K562 (cell line): Measurements from ENCODE around the gene MRPL58. TPM values are rescaled to one million over a fixed set of nuclear protein-coding genes. Genes with fewer than 3 reads are reported as not detected.

ENCODE experiments used
- CBX3 ChIP-seq, 2 experiments: IDR thresholded peaks; 1 replicate in 1 of 2; 2 replicates in 1 of 2; pipeline ENCODE4 v1.6.1; 2012; ENCODE audit warnings: inconsistent platforms in 2 of 2, low read length in 2 of 2, borderline replicate concordance in 1 of 2, control low read depth in 1 of 2
- E4F1 ChIP-seq: fragments of 250-450 bp; sonication (Bioruptor Pico); IDR thresholded peaks from 2 replicates; pipeline ENCODE4 v1.5.0; 2021; ENCODE audit warnings: mild to moderate bottlenecking, borderline replicate concordance
- ETS1 ChIP-seq: conservative IDR thresholded peaks from 2 replicates; pipeline ENCODE4 v1.6.1; 2011; ENCODE audit warnings: low read depth, mild to moderate bottlenecking, low read length; ENCODE audit not compliant: control insufficient read depth
- FIP1L1 ChIP-seq: fragments of 200-400 bp; formaldehyde crosslinking; IDR thresholded peaks from 2 replicates; pipeline ENCODE4 v1.6.1; 2018; ENCODE audit warnings: mild to moderate bottlenecking, low read depth, low read length; ENCODE audit not compliant: poor library complexity, severe bottlenecking
- ILF3 ChIP-seq: fragments of 450-650 bp; IDR thresholded peaks from 2 replicates; pipeline ENCODE4 v1.6.1; 2018; ENCODE audit warnings: antibody characterized with exemption, mild to moderate bottlenecking, moderate library complexity, borderline replicate concordance
- KDM1A ChIP-seq, 2 experiments: fragments of 450-650 bp; IDR thresholded peaks; 2 replicates each; pipeline ENCODE4 v1.6.1; 2016; ENCODE audit warnings: mild to moderate bottlenecking in 2 of 2
- MAFG ChIP-seq: fragments of 450-650 bp; conservative IDR thresholded peaks from 2 replicates; pipeline ENCODE4 v1.6.1; 2016; ENCODE audit warnings: missing genetic modification characterization, missing compliant biosample characterization
- MLLT1 ChIP-seq, 2 experiments: fragments of 450-650 bp; IDR thresholded peaks; 2 replicates each; pipeline ENCODE4 v1.6.1; 2016
- NONO ChIP-seq, 2 experiments: fragments of 200-400 bp in 1 of 2; fragments of 450-650 bp in 1 of 2; formaldehyde crosslinking in 1 of 2; IDR thresholded peaks; 2 replicates each; pipeline ENCODE4 v1.6.1; 2017; ENCODE audit warnings: low read depth in 2 of 2, mild to moderate bottlenecking in 2 of 2, moderate library complexity in 2 of 2, low read length in 1 of 2
- POLR2A ChIP-seq: fragments of 450-650 bp; conservative IDR thresholded peaks from 2 replicates; pipeline ENCODE4 v1.6.1; 2016
- PRMT5 ChIP-seq: sonication (generic); formaldehyde crosslinking; IDR thresholded peaks from 2 replicates; pipeline ENCODE4 v1.5.0; 2020; ENCODE audit warnings: missing genetic modification reagents
- TAL1 ChIP-seq: fragments of 450-650 bp; IDR thresholded peaks from 2 replicates; pipeline ENCODE4 v1.6.1; 2016; ENCODE audit warnings: mild to moderate bottlenecking
- ZFP30 ChIP-seq: fragments of 250-450 bp; sonication (Bioruptor Pico); IDR thresholded peaks from 2 replicates; pipeline ENCODE4 v1.8.0; 2022; ENCODE audit warnings: moderate library complexity, mild to moderate bottlenecking, inconsistent platforms, borderline replicate concordance
- ZNF124 ChIP-seq: sonication (generic); formaldehyde crosslinking; IDR thresholded peaks from 2 replicates; pipeline ENCODE4 v1.8.1; 2022; ENCODE audit warnings: missing genetic modification reagents
- polyA plus RNA-seq, 8 experiments: library from polyadenylated mRNA; depleted of rRNA in 4 of 8; stranded (reverse) in 5 of 8; unstranded in 3 of 8; fragments of >200 nt; fragmentation: Nextera tagmentation in 2 of 8; fragmentation: Illumina TruSeq in 1 of 8; extraction: Ambion mirVana in 2 of 8; extraction: Trizol in 1 of 8; gene quantifications; 2 replicates each; pipeline versions ENCODE4 v1.2.1 to v1.2.3, GENCODE V29; 2011 to 2014; ENCODE audit warnings: inconsistent platforms in 1 of 8, missing spikeins in 1 of 8
- total RNA-seq, 7 experiments: library from RNA; depleted of rRNA in 6 of 7; stranded (reverse); fragments of >200 nt in 6 of 7; fragmentation: Illumina TruSeq in 2 of 7; extraction: Trizol in 2 of 7; gene quantifications; 2 replicates each; pipeline versions ENCODE4 v1.2.1 to v1.2.3, GENCODE V29; 2011 to 2021; ENCODE audit warnings: low replicate concordance in 1 of 7
- TF ChIP-seq, protein P1 (sequence below): sonication (generic); formaldehyde crosslinking; IDR thresholded peaks from 2 replicates; pipeline ENCODE4 v1.8.0; 2022; ENCODE audit warnings: mild to moderate bottlenecking, missing genetic modification reagents, borderline replicate concordance
- TF ChIP-seq, protein P2 (sequence below): sonication (generic); formaldehyde crosslinking; IDR thresholded peaks from 2 replicates; pipeline ENCODE4 v1.9.0; 2022; ENCODE audit warnings: mild to moderate bottlenecking, missing genetic modification reagents
- TF ChIP-seq, protein P3 (sequence below): fragments of 450-650 bp; conservative IDR thresholded peaks from 2 replicates; pipeline ENCODE4 v1.6.1; 2016; ENCODE audit warnings: missing genetic modification characterization, low read depth, mild to moderate bottlenecking, control low read depth, missing compliant biosample characterization

Gene MRPL58
- total and polyA plus RNA-seq, 9 of the 15 experiments (the other 6 are each of a cell fraction or from before 2014, with no cell fraction given) = 30.8 to 107 (median 72.4) TPM

DNA sequence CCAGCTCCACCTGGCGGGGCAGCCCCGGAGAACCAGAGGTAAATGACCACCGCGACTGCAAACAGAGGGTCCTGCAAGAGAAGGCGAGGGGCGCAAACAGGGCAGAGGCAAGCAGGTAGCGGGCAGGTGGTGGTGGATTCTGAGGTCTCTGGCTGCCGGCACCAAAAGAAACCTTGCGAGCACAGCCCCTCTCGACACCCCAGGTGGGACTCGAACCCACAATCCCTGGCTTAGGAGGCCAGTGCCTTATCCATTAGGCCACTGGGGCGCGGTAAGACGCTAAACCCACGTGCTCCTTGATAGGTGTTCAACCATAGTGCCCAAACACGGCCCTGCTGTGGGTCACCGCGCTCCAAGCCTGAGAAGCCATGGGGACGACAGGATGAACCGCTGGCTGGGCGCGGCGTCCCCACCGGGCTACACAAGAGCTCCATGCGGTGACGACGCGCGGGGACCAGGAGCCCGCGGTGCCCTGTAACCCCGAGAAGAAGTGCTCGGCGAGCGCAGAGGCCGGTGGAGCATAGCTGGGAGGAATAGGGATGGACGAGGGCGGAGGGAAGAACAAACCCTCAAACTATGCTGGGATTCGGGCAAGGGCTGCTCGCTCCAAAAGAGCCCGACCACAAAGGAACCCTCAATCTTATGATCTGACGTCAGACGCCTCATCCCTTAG lies 21.9 kb downstream of the MRPL58 start (continued):
- TF ChIP-seq E4F1 (CRISPR knock-in tag) (no peak), ZFP30 (CRISPR knock-in tag) (no peak), PRMT5 (CRISPR knock-in tag) (no peak), MLLT1 (IDR thresholded peaks at IDR 0.05) (0 out of 4 replicates have a peak, but pooled peaks of 1 of the 2 experiments have one; percentile 11), POLR2A (peak; percentile 32), TAL1 (peak; percentile 14; the same call in 1 of the 2 replicates), CBX3 (IDR thresholded peaks at IDR 0.05; ENCODE audit: borderline replicate concordance in 1 of 2, low read length in 2 of 2) (peak in 1 of 2 experiments; percentile 55; a peak in 1 of 3 replicates), ETS1 (peak; percentile 69; the same call in 1 of the 2 replicates), KDM1A (IDR thresholded peaks at IDR 0.05) (0 out of 4 replicates have a peak, but pooled peaks of 1 of the 2 experiments have one; percentile 13), MAFG (no peak), FIP1L1 (peak; percentile 50), ZNF124 (no peak), ILF3 (0 out of 2 replicates have a peak, but pooled peaks have one; percentile 69), NONO (IDR thresholded peaks at IDR 0.05; ENCODE audit: low read depth in 2 of 2, low read length in 1 of 2) (peak in 1 of 2 experiments; percentile 14; a peak in 1 of 4 replicates)
- TF ChIP-seq, protein P1, sequence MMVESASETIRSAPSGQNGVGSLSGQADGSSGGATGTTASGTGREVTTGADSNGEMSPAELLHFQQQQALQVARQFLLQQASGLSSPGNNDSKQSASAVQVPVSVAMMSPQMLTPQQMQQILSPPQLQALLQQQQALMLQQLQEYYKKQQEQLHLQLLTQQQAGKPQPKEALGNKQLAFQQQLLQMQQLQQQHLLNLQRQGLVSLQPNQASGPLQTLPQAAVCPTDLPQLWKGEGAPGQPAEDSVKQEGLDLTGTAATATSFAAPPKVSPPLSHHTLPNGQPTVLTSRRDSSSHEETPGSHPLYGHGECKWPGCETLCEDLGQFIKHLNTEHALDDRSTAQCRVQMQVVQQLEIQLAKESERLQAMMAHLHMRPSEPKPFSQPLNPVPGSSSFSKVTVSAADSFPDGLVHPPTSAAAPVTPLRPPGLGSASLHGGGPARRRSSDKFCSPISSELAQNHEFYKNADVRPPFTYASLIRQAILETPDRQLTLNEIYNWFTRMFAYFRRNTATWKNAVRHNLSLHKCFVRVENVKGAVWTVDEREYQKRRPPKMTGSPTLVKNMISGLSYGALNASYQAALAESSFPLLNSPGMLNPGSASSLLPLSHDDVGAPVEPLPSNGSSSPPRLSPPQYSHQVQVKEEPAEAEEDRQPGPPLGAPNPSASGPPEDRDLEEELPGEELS (CRISPR knock-in tag) = peak; percentile 81; the same call in 1 of the 2 replicates
- TF ChIP-seq, protein P2, sequence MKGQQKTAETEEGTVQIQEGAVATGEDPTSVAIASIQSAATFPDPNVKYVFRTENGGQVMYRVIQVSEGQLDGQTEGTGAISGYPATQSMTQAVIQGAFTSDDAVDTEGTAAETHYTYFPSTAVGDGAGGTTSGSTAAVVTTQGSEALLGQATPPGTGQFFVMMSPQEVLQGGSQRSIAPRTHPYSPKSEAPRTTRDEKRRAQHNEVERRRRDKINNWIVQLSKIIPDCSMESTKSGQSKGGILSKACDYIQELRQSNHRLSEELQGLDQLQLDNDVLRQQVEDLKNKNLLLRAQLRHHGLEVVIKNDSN (CRISPR knock-in tag) = peak; percentile 89
- TF ChIP-seq, protein P3, sequence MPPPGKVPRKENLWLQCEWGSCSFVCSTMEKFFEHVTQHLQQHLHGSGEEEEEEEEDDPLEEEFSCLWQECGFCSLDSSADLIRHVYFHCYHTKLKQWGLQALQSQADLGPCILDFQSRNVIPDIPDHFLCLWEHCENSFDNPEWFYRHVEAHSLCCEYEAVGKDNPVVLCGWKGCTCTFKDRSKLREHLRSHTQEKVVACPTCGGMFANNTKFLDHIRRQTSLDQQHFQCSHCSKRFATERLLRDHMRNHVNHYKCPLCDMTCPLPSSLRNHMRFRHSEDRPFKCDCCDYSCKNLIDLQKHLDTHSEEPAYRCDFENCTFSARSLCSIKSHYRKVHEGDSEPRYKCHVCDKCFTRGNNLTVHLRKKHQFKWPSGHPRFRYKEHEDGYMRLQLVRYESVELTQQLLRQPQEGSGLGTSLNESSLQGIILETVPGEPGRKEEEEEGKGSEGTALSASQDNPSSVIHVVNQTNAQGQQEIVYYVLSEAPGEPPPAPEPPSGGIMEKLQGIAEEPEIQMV = peak; percentile 90
